DLD1 (cell line): Measurements from ENCODE around the gene SCGB1C2.
"Not testable (repeated sequence)": the region's sequence is repeated elsewhere in the genome, so short reads cannot be mapped to it uniquely, and the experiment has no call there.

Experiments used
- in situ Hi-C: cut with HindIII; loops from 2 replicates; pipeline ENCODE4 v1.10.0; 2017; ENCODE audit warnings: low sequenced_read_pairs

The SCGB1C2 gene

GRCh38 chr17:137166-137807, at the start of gene SCGB1C2:
SCGB1C2 (plus strand) TSS chr17:137569; CDS start chr17:137591, 22 bp downstream.
- in situ Hi-C loops = not testable (repeated sequence)

GRCh38 chr17:113111-113510, 24.3 kb upstream of the SCGB1C2 start:
- in situ Hi-C loops = not testable (repeated sequence)

GRCh38 chr17:118339-118917, 18.9 kb upstream of the SCGB1C2 start:
- in situ Hi-C loops = not testable (repeated sequence)

GRCh38 chr17:133932-134331, 3.4 kb upstream of the SCGB1C2 start:
- in situ Hi-C loops = not testable (repeated sequence)

GRCh38 chr17:134332-134785, 3.0 kb upstream of the SCGB1C2 start:
- in situ Hi-C loops = not testable (repeated sequence)

GRCh38 chr17:135022-135421, 2.3 kb upstream of the SCGB1C2 start:
- in situ Hi-C loops = not testable (repeated sequence)

- in situ Hi-C loops = not testable (repeated sequence)
These were observed 1.5 kb upstream of the SCGB1C2 start for GRCh38 chr17:135895-136294.

- in situ Hi-C loops = not testable (repeated sequence)
These were observed 838 bp upstream of the SCGB1C2 start for GRCh38 chr17:136531-136930.

- in situ Hi-C loops = not testable (repeated sequence)
These were observed 2.2 kb downstream of the SCGB1C2 start for GRCh38 chr17:139401-140205.

GRCh38 chr17:142102-142661, 4.8 kb downstream of the SCGB1C2 start:
- in situ Hi-C loops = no loop called here

- in situ Hi-C loops = no loop called here
These were observed 5.8 kb downstream of the SCGB1C2 start for GRCh38 chr17:142876-143784.

- in situ Hi-C loops = no loop called here
These were observed 6.5 kb downstream of the SCGB1C2 start for GRCh38 chr17:143785-144281.

GRCh38 chr17:144936-145670, 7.7 kb downstream of the SCGB1C2 start:
- in situ Hi-C loops = no loop called here

- in situ Hi-C loops = no loop called here
These were observed 8.5 kb downstream of the SCGB1C2 start for GRCh38 chr17:145671-146541.

GRCh38 chr17:146546-146945, 9.2 kb downstream of the SCGB1C2 start:
- in situ Hi-C loops = no loop called here

GRCh38 chr17:146983-147761, 9.8 kb downstream of the SCGB1C2 start:
- in situ Hi-C loops = no loop called here

GRCh38 chr17:147796-148740, 10.7 kb downstream of the SCGB1C2 start:
- in situ Hi-C loops = no loop called here
